Measurements from ENCODE around the gene GUCY1A1.
"Not testable (repeated sequence)": the region's sequence is repeated elsewhere in the genome, so short reads cannot be mapped to it uniquely, and the experiment has no call there.

GUCY1A1 gene

GRCh38 chr4:155666344-155667221 lies at the start of gene GUCY1A1:
Gene GUCY1A1, plus strand, starts transcription at chr4:155666848. Its CDS starts 30,020 bp downstream, at chr4:155696868.
- DNase-seq (ENCODE audit: low read depth): no peak

- DNase-seq (ENCODE audit: low read depth): no peak
These were observed 49.4 kb upstream of the GUCY1A1 start for GRCh38 chr4:155617296-155617695.

GRCh38 chr4:155618183-155618838 lies 48.3 kb upstream of the GUCY1A1 start:
- no peak for DNase-seq (ENCODE audit: low read depth)

GRCh38 chr4:155620637-155621036 lies 46.0 kb upstream of the GUCY1A1 start:
- DNase-seq (ENCODE audit: low read depth): no peak

- DNase-seq (ENCODE audit: low read depth): no peak
These were observed 42.2 kb upstream of the GUCY1A1 start for GRCh38 chr4:155624478-155624877.

GRCh38 chr4:155626561-155626960 lies 40.1 kb upstream of the GUCY1A1 start:
- DNase-seq (ENCODE audit: low read depth): no peak

GRCh38 chr4:155629183-155629825 lies 37.3 kb upstream of the GUCY1A1 start:
- DNase-seq (ENCODE audit: low read depth): no peak

- DNase-seq (ENCODE audit: low read depth): no peak
These were observed 36.7 kb upstream of the GUCY1A1 start for GRCh38 chr4:155629956-155630355.

GRCh38 chr4:155632310-155632840 lies 34.3 kb upstream of the GUCY1A1 start:
- DNase-seq (ENCODE audit: low read depth): no peak

GRCh38 chr4:155638195-155638965 lies 28.3 kb upstream of the GUCY1A1 start:
- no peak for DNase-seq (ENCODE audit: low read depth)

- DNase-seq (ENCODE audit: low read depth): no peak
These were observed 26.7 kb upstream of the GUCY1A1 start for GRCh38 chr4:155639704-155640523.

- no peak for DNase-seq (ENCODE audit: low read depth)
These were observed 25.9 kb upstream of the GUCY1A1 start for GRCh38 chr4:155640751-155641150.

GRCh38 chr4:155643087-155643486 lies 23.6 kb upstream of the GUCY1A1 start:
- no peak for DNase-seq (ENCODE audit: low read depth)

GRCh38 chr4:155646001-155646400 lies 20.6 kb upstream of the GUCY1A1 start:
- DNase-seq (ENCODE audit: low read depth): no peak

- not testable (repeated sequence) for DNase-seq (ENCODE audit: low read depth)
These were observed 15.9 kb upstream of the GUCY1A1 start for GRCh38 chr4:155650785-155651184.

- DNase-seq (ENCODE audit: low read depth): no peak
These were observed 13.6 kb upstream of the GUCY1A1 start for GRCh38 chr4:155653052-155653451.

- DNase-seq (ENCODE audit: low read depth): no peak
These were observed 10.6 kb upstream of the GUCY1A1 start for GRCh38 chr4:155656025-155656424.

- DNase-seq (ENCODE audit: low read depth): no peak
These were observed 9.5 kb upstream of the GUCY1A1 start for GRCh38 chr4:155657169-155657568.

GRCh38 chr4:155657985-155658680 lies 8.5 kb upstream of the GUCY1A1 start:
- no peak for DNase-seq (ENCODE audit: low read depth)

- DNase-seq (ENCODE audit: low read depth): no peak
These were observed 8.0 kb upstream of the GUCY1A1 start for GRCh38 chr4:155658681-155659064.
